Neutrophil (primary cell): ENCODE measurements around the gene PCDH11Y.
"Not testable (repeated sequence)": the region's sequence is repeated elsewhere in the genome, so short reads cannot be mapped to it uniquely, and the experiment has no call there.

ENCODE experiments used
- H3K27ac ChIP-seq: fragments of 200-600 bp; sonication (generic); 2 replicates; pipeline ENCODE4 v1.5.1; 2016; ENCODE audit warnings: mild to moderate bottlenecking, moderate library complexity
- H3K27me3 ChIP-seq: fragments of 200-600 bp; sonication (generic); 2 replicates; pipeline ENCODE4 v1.6.0; 2016; ENCODE audit warnings: mild to moderate bottlenecking
- H3K36me3 ChIP-seq: fragments of 200-600 bp; sonication (generic); 2 replicates; pipeline ENCODE4 v1.5.1; 2017
- H3K4me1 ChIP-seq, 2 experiments: fragments of 200-600 bp in 1 of 2; sonication (generic) in 1 of 2; 1 replicate in 1 of 2; 2 replicates in 1 of 2; pipeline versions ENCODE4 v1.5.1 to v1.6.1; 2013 to 2016; ENCODE audit warnings: low read depth in 1 of 2, low read length in 1 of 2, mild to moderate bottlenecking in 1 of 2, moderate library complexity in 1 of 2; ENCODE audit not compliant: control insufficient read depth in 1 of 2, insufficient read depth in 1 of 2
- H3K4me3 ChIP-seq, 2 experiments: fragments of 200-600 bp in 1 of 2; sonication (generic) in 1 of 2; 1 replicate in 1 of 2; 2 replicates in 1 of 2; pipeline ENCODE4 v1.5.1; 2013 to 2016; ENCODE audit warnings: low read depth in 1 of 2, low read length in 1 of 2, mild to moderate bottlenecking in 1 of 2, moderate library complexity in 1 of 2
- H3K9me3 ChIP-seq: fragments of 200-600 bp; sonication (generic); 2 replicates; pipeline ENCODE4 v1.5.1; 2016

PCDH11Y gene

GRCh38 chrY:5000057-5000456 is at the start of gene PCDH11Y:
PCDH11Y (plus strand) TSS chrY:5000296; CDS start chrY:5057100, 56,804 bp downstream.
- H3K27ac ChIP-seq, H3K36me3 ChIP-seq, H3K4me3 ChIP-seq, H3K4me1 ChIP-seq, H3K9me3 ChIP-seq: not testable (repeated sequence)
- H3K27me3 ChIP-seq: peaks cover 45% of the 10 kb centered on the region

GRCh38 chrY:4967894-4968293 is 32.2 kb upstream of the PCDH11Y start:
- not testable (repeated sequence) for H3K27ac ChIP-seq, H3K9me3 ChIP-seq, H3K4me3 ChIP-seq, H3K36me3 ChIP-seq, H3K4me1 ChIP-seq, H3K27me3 ChIP-seq

GRCh38 chrY:4991743-4992400 is 8.2 kb upstream of the PCDH11Y start:
- not testable (repeated sequence) for H3K4me3 ChIP-seq, H3K4me1 ChIP-seq, H3K36me3 ChIP-seq, H3K27me3 ChIP-seq, H3K9me3 ChIP-seq, H3K27ac ChIP-seq

GRCh38 chrY:4994892-4995291 is 5.2 kb upstream of the PCDH11Y start:
- not testable (repeated sequence) for H3K36me3 ChIP-seq, H3K9me3 ChIP-seq, H3K4me1 ChIP-seq, H3K4me3 ChIP-seq, H3K27ac ChIP-seq
- peaks cover 14% of the 10 kb centered on the region for H3K27me3 ChIP-seq

- peaks cover 45% of the 10 kb centered on the region for H3K27me3 ChIP-seq
- not testable (repeated sequence) for H3K9me3 ChIP-seq, H3K4me1 ChIP-seq, H3K27ac ChIP-seq, H3K4me3 ChIP-seq, H3K36me3 ChIP-seq
Observed at GRCh38 chrY:5002476-5003184, 2.5 kb downstream of the PCDH11Y start.

GRCh38 chrY:5038972-5039523 is 39.0 kb downstream of the PCDH11Y start:
- not testable (repeated sequence) for H3K4me1 ChIP-seq, H3K9me3 ChIP-seq, H3K4me3 ChIP-seq, H3K27ac ChIP-seq, H3K36me3 ChIP-seq, H3K27me3 ChIP-seq

- not testable (repeated sequence) for H3K36me3 ChIP-seq, H3K9me3 ChIP-seq, H3K4me1 ChIP-seq, H3K27me3 ChIP-seq, H3K4me3 ChIP-seq, H3K27ac ChIP-seq
Observed at GRCh38 chrY:5083017-5083416, 82.9 kb downstream of the PCDH11Y start.

GRCh38 chrY:5182998-5183397 is 182.9 kb downstream of the PCDH11Y start:
- H3K4me3 ChIP-seq, H3K27me3 ChIP-seq, H3K4me1 ChIP-seq, H3K36me3 ChIP-seq, H3K27ac ChIP-seq, H3K9me3 ChIP-seq: not testable (repeated sequence)

- H3K4me3 ChIP-seq, H3K27me3 ChIP-seq, H3K4me1 ChIP-seq, H3K9me3 ChIP-seq, H3K27ac ChIP-seq, H3K36me3 ChIP-seq: not testable (repeated sequence)
Observed at GRCh38 chrY:5215116-5215515, 215.0 kb downstream of the PCDH11Y start.

- not testable (repeated sequence) for H3K9me3 ChIP-seq, H3K27me3 ChIP-seq, H3K36me3 ChIP-seq, H3K4me3 ChIP-seq, H3K4me1 ChIP-seq, H3K27ac ChIP-seq
Observed at GRCh38 chrY:5324931-5325330, 324.8 kb downstream of the PCDH11Y start.

- not testable (repeated sequence) for H3K36me3 ChIP-seq, H3K27me3 ChIP-seq, H3K4me3 ChIP-seq, H3K9me3 ChIP-seq, H3K4me1 ChIP-seq, H3K27ac ChIP-seq
Observed at GRCh38 chrY:5342220-5342619, 342.1 kb downstream of the PCDH11Y start.

- not testable (repeated sequence) for H3K27me3 ChIP-seq, H3K4me3 ChIP-seq, H3K36me3 ChIP-seq, H3K4me1 ChIP-seq, H3K9me3 ChIP-seq, H3K27ac ChIP-seq
Observed at GRCh38 chrY:5543705-5544104, 543.6 kb downstream of the PCDH11Y start.

GRCh38 chrY:5638589-5638988 is 638.5 kb downstream of the PCDH11Y start:
- H3K4me1 ChIP-seq, H3K27ac ChIP-seq, H3K4me3 ChIP-seq, H3K36me3 ChIP-seq, H3K9me3 ChIP-seq, H3K27me3 ChIP-seq: not testable (repeated sequence)

- H3K9me3 ChIP-seq, H3K27ac ChIP-seq, H3K4me3 ChIP-seq, H3K4me1 ChIP-seq, H3K27me3 ChIP-seq, H3K36me3 ChIP-seq: not testable (repeated sequence)
Observed at GRCh38 chrY:5679265-5679664, 679.2 kb downstream of the PCDH11Y start.
